IMR-90 (cell line): ENCODE data around the gene PYGB. TPM values are rescaled to one million over a fixed set of nuclear protein-coding genes. Genes with fewer than 3 reads are reported as not detected.

Source experiments
- ATAC-seq: fragments of 200-7000 bp; cut with Tn5 transposase; 2 replicates; pipeline ENCODE4 v1.9.1; 2020; ENCODE audit warnings: low read depth, mild to moderate bottlenecking, moderate library complexity
- BruUV-seq: library from RNA; stranded (reverse); fragments of 400-500 nt; replicated peaks from 2 replicates; lab custom pipeline; 2021; lab: Mats Ljungman, UMichigan
- CTCF ChIA-PET: fragments of 300-600 bp; formaldehyde crosslinking; extraction: SDS; loops from one replicate; lab custom pipeline; 2021; ENCODE audit warnings: antibody characterized with exemption; lab: Yijun Ruan, JAX
- POLR2A ChIA-PET: fragments of 300-600 bp; sonication (Branson Sonifier 250); formaldehyde crosslinking; loops from one replicate; lab custom pipeline; 2022; ENCODE audit warnings: antibody characterized with exemption; ENCODE audit not compliant: unreplicated experiment; lab: Charles Lee
- DNase-seq: peaks from one replicate; pipeline ENCODE4 v3.0.0; 2013
- H2AFZ ChIP-seq: replicated peaks from 2 replicates; pipeline ENCODE3; 2013; ENCODE audit warnings: low read length, mild to moderate bottlenecking; ENCODE audit not compliant: poor library complexity
- H2AK5ac ChIP-seq: 2 replicates; pipeline ENCODE4 v1.6.1; 2013; ENCODE audit warnings: low read depth, low read length, inconsistent platforms
- H2AK9ac ChIP-seq: replicated peaks from 2 replicates; pipeline ENCODE3; 2013; ENCODE audit warnings: mild to moderate bottlenecking, low read depth, low read length, moderate library complexity; ENCODE audit not compliant: poor library complexity
- H2BK120ac ChIP-seq: 2 replicates; pipeline ENCODE4 v1.6.1; 2013; ENCODE audit warnings: low read depth, low read length, inconsistent platforms
- H2BK15ac ChIP-seq: 3 replicates; pipeline ENCODE4 v1.6.1; 2013; ENCODE audit warnings: low read depth, low read length, inconsistent platforms
- H2BK20ac ChIP-seq: 2 replicates; pipeline ENCODE4 v1.6.1; 2013; ENCODE audit warnings: low read depth, mild to moderate bottlenecking, inconsistent platforms, low read length, moderate library complexity
- H2BK5ac ChIP-seq: 2 replicates; pipeline ENCODE4 v1.6.1; 2013; ENCODE audit warnings: mild to moderate bottlenecking, low read depth, low read length, inconsistent platforms; ENCODE audit not compliant: poor library complexity, severe bottlenecking
- H3K14ac ChIP-seq: replicated peaks from 2 replicates; pipeline ENCODE4 v1.6.1; 2013; ENCODE audit warnings: low read depth, low read length, inconsistent platforms
- H3K18ac ChIP-seq: 2 replicates; pipeline ENCODE4 v1.6.1; 2013; ENCODE audit warnings: low read depth, low read length, control low read depth
- H3K23ac ChIP-seq: 2 replicates; pipeline ENCODE4 v1.6.1; 2013; ENCODE audit warnings: low read depth, low read length, inconsistent platforms
- H3K27ac ChIP-seq: 2 replicates; pipeline ENCODE4 v1.5.1; 2013; ENCODE audit warnings: mild to moderate bottlenecking, control low read depth, low read length; ENCODE audit not compliant: insufficient read depth
- H3K27me3 ChIP-seq: 2 replicates; pipeline ENCODE4 v1.6.1; 2013; ENCODE audit warnings: low read length; ENCODE audit not compliant: control insufficient read depth, insufficient read depth
- H3K36me3 ChIP-seq: 2 replicates; pipeline ENCODE4 v1.6.1; 2013; ENCODE audit warnings: low read length, mixed read lengths; ENCODE audit not compliant: control insufficient read depth, insufficient read depth
- H3K4ac ChIP-seq: 2 replicates; pipeline ENCODE4 v1.6.1; 2013; ENCODE audit warnings: low read depth, low read length, inconsistent platforms
- H3K4me1 ChIP-seq: 2 replicates; pipeline ENCODE4 v1.6.1; 2013; ENCODE audit warnings: low read length, mixed read lengths; ENCODE audit not compliant: control insufficient read depth, insufficient read depth
- H3K4me2 ChIP-seq: 2 replicates; pipeline ENCODE4 v1.6.1; 2013; ENCODE audit warnings: low read depth, mild to moderate bottlenecking, control low read depth, low read length, moderate library complexity
- H3K4me3 ChIP-seq: 2 replicates; pipeline ENCODE4 v1.5.1; 2013; ENCODE audit warnings: low read depth, mild to moderate bottlenecking, control low read depth, low read length, moderate library complexity; ENCODE audit not compliant: insufficient read depth
- H3K56ac ChIP-seq: 2 replicates; pipeline ENCODE4 v1.6.1; 2013; ENCODE audit warnings: low read length, inconsistent platforms; ENCODE audit not compliant: insufficient read depth; ENCODE audit errors: extremely low read depth
- H3K79me1 ChIP-seq, 2 experiments: 2 replicates each; pipeline ENCODE4 v1.6.1; 2013; ENCODE audit warnings: low read length in 2 of 2, inconsistent platforms in 1 of 2, low read depth in 1 of 2
- H3K9ac ChIP-seq: 2 replicates; pipeline ENCODE4 v1.6.1; 2013; ENCODE audit warnings: low read depth, low read length, control low read depth
- H3K9me1 ChIP-seq: 2 replicates; pipeline ENCODE4 v1.6.1; 2013; ENCODE audit warnings: low read length, inconsistent platforms; ENCODE audit not compliant: insufficient read depth
- H3K9me3 ChIP-seq: 2 replicates; pipeline ENCODE4 v1.6.1; 2013; ENCODE audit warnings: low read length; ENCODE audit not compliant: control insufficient read depth, insufficient read depth
- H4K20me1 ChIP-seq: 2 replicates; pipeline ENCODE4 v1.6.1; 2013; ENCODE audit warnings: low read length, inconsistent platforms; ENCODE audit not compliant: insufficient read depth
- H4K5ac ChIP-seq: 2 replicates; pipeline ENCODE4 v1.6.1; 2013; ENCODE audit warnings: mild to moderate bottlenecking, low read depth, low read length, control low read depth
- H4K8ac ChIP-seq, 2 experiments: 2 replicates each; pipeline ENCODE4 v1.6.1; 2013; ENCODE audit warnings: low read depth in 2 of 2, low read length in 2 of 2, control low read depth in 1 of 2, inconsistent platforms in 1 of 2
- H4K91ac ChIP-seq: 2 replicates; pipeline ENCODE4 v1.6.1; 2013; ENCODE audit warnings: low read depth, low read length, inconsistent platforms; ENCODE audit not compliant: insufficient read depth
- BHLHE40 ChIP-seq: fragments of 150-350 bp; IDR thresholded peaks from 2 replicates; pipeline ENCODE4 v1.6.1; 2016; ENCODE audit warnings: mild to moderate bottlenecking, low read depth, low read length
- CEBPB ChIP-seq: IDR thresholded peaks from 2 replicates; pipeline ENCODE4 v1.6.1; 2012; ENCODE audit warnings: low read depth, low read length, improper control_type of control experiment
- CHD1 ChIP-seq: IDR thresholded peaks from 2 replicates; pipeline ENCODE4 v1.6.1; 2012; ENCODE audit warnings: low read depth, low read length, improper control_type of control experiment
- FOS ChIP-seq: fragments of 150-350 bp; IDR thresholded peaks from 2 replicates; pipeline ENCODE4 v1.6.1; 2016; ENCODE audit warnings: low read depth, low read length
- MAFK ChIP-seq: IDR thresholded peaks from 2 replicates; pipeline ENCODE4 v1.6.1; 2012; ENCODE audit warnings: low read depth, low read length, improper control_type of control experiment
- MAZ ChIP-seq: IDR thresholded peaks from 2 replicates; pipeline ENCODE4 v1.6.1; 2012; ENCODE audit warnings: low read depth, mild to moderate bottlenecking, low read length, improper control_type of control experiment, moderate library complexity, borderline replicate concordance
- MXI1 ChIP-seq: IDR thresholded peaks from 2 replicates; pipeline ENCODE4 v1.6.1; 2012; ENCODE audit warnings: low read depth, mild to moderate bottlenecking, low read length, moderate library complexity, borderline replicate concordance
- NFE2L2 ChIP-seq: fragments of 150-350 bp; IDR thresholded peaks from 2 replicates; pipeline ENCODE4 v1.6.1; 2016; ENCODE audit warnings: low read depth, mild to moderate bottlenecking, low read length
- POLR2A ChIP-seq: IDR thresholded peaks from 2 replicates; pipeline ENCODE4 v1.6.1; 2012; ENCODE audit warnings: mild to moderate bottlenecking, low read depth, low read length
- RAD21 ChIP-seq: IDR thresholded peaks from 2 replicates; pipeline ENCODE4 v1.6.1; 2012; ENCODE audit warnings: low read length, improper control_type of control experiment
- RCOR1 ChIP-seq: IDR thresholded peaks from 2 replicates; pipeline ENCODE4 v1.6.1; 2012; ENCODE audit warnings: mild to moderate bottlenecking, low read length, improper control_type of control experiment; ENCODE audit not compliant: insufficient replicate concordance
- RFX5 ChIP-seq: IDR thresholded peaks from 2 replicates; pipeline ENCODE4 v1.8.0; 2012; ENCODE audit warnings: low read depth, mild to moderate bottlenecking, low read length, moderate library complexity
- SMC3 ChIP-seq: fragments of 150-350 bp; IDR thresholded peaks from 2 replicates; pipeline ENCODE4 v1.6.1; 2016; ENCODE audit warnings: low read depth, mild to moderate bottlenecking, antibody characterized with exemption, low read length, moderate library complexity
- WGBS, 2 experiments: methylation state at CpG; one replicate each; pipeline versions ENCODE4 v1.1.5 to v1.1.7; 2013; ENCODE audit warnings: missing lambda C conversion rate in 2 of 2; ENCODE audit not compliant: insufficient read length in 1 of 2; ENCODE audit errors: extremely low coverage in 2 of 2; 5-methylcytosine and 5-hydroxymethylcytosine counted together
- dilution Hi-C: fragments of 300-500 bp; cut with HindIII; formaldehyde crosslinking; loops from one replicate; pipeline ENCODE4 v1.14.3; 2018; ENCODE audit warnings: low sequenced_read_pairs; ENCODE audit not compliant: unreplicated experiment
- in situ Hi-C: fragments of 300-500 bp; cut with MboI; formaldehyde crosslinking; loops from 3 replicates; pipeline ENCODE4 v1.14.3; 2019; ENCODE audit warnings: low sequenced_read_pairs, inconsistent platforms, mixed read lengths
- intact Hi-C: fragments of 100-400 bp; cut with micrococcal nuclease; formaldehyde crosslinking; loops from 2 replicates; pipeline ENCODE4 v1.10.0; 2022
- polyA plus RNA-seq, 3 experiments: library from polyadenylated mRNA; depleted of rRNA; stranded (reverse); fragments of >200 nt; gene quantifications; 2 replicates each; pipeline ENCODE4 v1.2.3, GENCODE V29; 2012; ENCODE audit warnings: low replicate concordance in 1 of 3
- total RNA-seq: library from RNA; depleted of rRNA; stranded (reverse); fragments of >200 nt; gene quantifications from 2 replicates; pipeline ENCODE4 v1.2.3, GENCODE V29; 2012
- TF ChIP-seq, protein P1 (sequence below): fragments of 150-350 bp; IDR thresholded peaks from 2 replicates; pipeline ENCODE4 v1.6.1; 2017; ENCODE audit warnings: mild to moderate bottlenecking, antibody characterized with exemption, low read length, low read depth
- TF ChIP-seq, protein P2 (sequence below): fragments of 150-350 bp; IDR thresholded peaks from 2 replicates; pipeline ENCODE4 v1.6.1; 2016; ENCODE audit warnings: low read depth, mild to moderate bottlenecking, low read length, moderate library complexity, borderline replicate concordance
- TF ChIP-seq, protein P3 (sequence below): conservative IDR thresholded peaks from 2 replicates; pipeline ENCODE4 v1.5.1; 2012; ENCODE audit warnings: mild to moderate bottlenecking, low read depth, low read length, improper control_type of control experiment

Gene PYGB
- total and polyA plus RNA-seq, 2 of the 4 experiments (the other 2 are of a cell fraction) = 72.4 to 83.1 TPM

DNA sequence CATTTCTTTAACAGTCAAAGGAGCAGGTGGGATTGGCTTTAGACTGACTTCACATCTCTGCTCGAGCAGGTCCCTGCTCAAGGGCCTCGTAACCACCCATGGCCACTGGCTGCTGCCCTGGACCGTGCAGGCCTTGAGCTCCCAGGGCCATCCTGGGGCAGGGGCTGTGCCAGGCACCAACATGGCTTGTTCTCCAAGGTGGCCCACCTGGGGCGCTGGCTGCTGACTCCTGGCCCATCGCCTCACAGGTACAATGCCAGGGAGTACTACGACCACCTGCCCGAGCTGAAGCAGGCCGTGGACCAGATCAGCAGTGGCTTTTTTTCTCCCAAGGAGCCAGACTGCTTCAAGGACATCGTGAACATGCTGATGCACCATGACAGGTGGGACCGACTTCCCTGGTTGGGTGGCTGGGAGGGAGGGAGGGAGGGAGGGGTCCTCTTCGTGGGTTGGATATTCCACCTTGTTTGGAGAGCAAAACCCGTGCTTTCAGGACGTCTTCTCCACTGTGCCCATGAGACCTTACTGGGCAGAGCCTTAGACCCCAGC lies 46.1 kb downstream of the PYGB start:
- H2BK5ac ChIP-seq = no peak overlapping the region
- peak overlapping the region; percentile 44 for H2AFZ ChIP-seq
- no TSS peak for BruUV-seq
- H3K18ac ChIP-seq = no peak overlapping the region
- H3K14ac ChIP-seq = no peak overlapping the region
- no peak overlapping the region for H4K5ac ChIP-seq
- no peaks in the 10 kb centered on the region; the same call in 1 of the 2 replicates for H3K9me1 ChIP-seq
- 0 out of 2 replicates have a peak, but pooled peaks cover 7% of the 10 kb centered on the region for H4K20me1 ChIP-seq
- TF ChIP-seq, protein P1, sequence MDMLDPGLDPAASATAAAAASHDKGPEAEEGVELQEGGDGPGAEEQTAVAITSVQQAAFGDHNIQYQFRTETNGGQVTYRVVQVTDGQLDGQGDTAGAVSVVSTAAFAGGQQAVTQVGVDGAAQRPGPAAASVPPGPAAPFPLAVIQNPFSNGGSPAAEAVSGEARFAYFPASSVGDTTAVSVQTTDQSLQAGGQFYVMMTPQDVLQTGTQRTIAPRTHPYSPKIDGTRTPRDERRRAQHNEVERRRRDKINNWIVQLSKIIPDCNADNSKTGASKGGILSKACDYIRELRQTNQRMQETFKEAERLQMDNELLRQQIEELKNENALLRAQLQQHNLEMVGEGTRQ = no peak
- TF ChIP-seq MAFK (no peak), FOS (no peak), NFE2L2 (no peak), POLR2A (no peak), SMC3 (no peak), RFX5 (no peak), CHD1 (no peak), MXI1 (no peak), CEBPB (no peak), BHLHE40 (no peak), RCOR1 (no peak), MAZ (no peak), RAD21 (no peak)
- TF ChIP-seq, protein P2, sequence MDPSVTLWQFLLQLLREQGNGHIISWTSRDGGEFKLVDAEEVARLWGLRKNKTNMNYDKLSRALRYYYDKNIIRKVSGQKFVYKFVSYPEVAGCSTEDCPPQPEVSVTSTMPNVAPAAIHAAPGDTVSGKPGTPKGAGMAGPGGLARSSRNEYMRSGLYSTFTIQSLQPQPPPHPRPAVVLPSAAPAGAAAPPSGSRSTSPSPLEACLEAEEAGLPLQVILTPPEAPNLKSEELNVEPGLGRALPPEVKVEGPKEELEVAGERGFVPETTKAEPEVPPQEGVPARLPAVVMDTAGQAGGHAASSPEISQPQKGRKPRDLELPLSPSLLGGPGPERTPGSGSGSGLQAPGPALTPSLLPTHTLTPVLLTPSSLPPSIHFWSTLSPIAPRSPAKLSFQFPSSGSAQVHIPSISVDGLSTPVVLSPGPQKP = no peak
- TF ChIP-seq, protein P3, sequence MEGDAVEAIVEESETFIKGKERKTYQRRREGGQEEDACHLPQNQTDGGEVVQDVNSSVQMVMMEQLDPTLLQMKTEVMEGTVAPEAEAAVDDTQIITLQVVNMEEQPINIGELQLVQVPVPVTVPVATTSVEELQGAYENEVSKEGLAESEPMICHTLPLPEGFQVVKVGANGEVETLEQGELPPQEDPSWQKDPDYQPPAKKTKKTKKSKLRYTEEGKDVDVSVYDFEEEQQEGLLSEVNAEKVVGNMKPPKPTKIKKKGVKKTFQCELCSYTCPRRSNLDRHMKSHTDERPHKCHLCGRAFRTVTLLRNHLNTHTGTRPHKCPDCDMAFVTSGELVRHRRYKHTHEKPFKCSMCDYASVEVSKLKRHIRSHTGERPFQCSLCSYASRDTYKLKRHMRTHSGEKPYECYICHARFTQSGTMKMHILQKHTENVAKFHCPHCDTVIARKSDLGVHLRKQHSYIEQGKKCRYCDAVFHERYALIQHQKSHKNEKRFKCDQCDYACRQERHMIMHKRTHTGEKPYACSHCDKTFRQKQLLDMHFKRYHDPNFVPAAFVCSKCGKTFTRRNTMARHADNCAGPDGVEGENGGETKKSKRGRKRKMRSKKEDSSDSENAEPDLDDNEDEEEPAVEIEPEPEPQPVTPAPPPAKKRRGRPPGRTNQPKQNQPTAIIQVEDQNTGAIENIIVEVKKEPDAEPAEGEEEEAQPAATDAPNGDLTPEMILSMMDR = no peak
- H3K27me3 ChIP-seq = no peaks in the 10 kb centered on the region
- peaks cover 0 to 18% of the 10 kb centered on the region in 2 experiments; a peak in 1 of 4 replicates for H3K79me1 ChIP-seq
- H3K27ac ChIP-seq = no peak overlapping the region
- no peak overlapping the region for H3K4ac ChIP-seq
- H2BK20ac ChIP-seq = no peak overlapping the region
- H4K8ac ChIP-seq = no peak overlapping the region
- no peak overlapping the region for H2AK9ac ChIP-seq
- H3K56ac ChIP-seq = no peak overlapping the region
- H2AK5ac ChIP-seq = no peak overlapping the region
- ATAC-seq (no peak), DNase-seq (no peak)
- in situ Hi-C loops = loop anchor here (10.0 kb wide), 1 partner anchor 99 kb away; the partner anchor contains the start of gene ENTPD6
- 100% methylated on average over 5 of the region's 13 CpGs; no CpG with 5 or more reads in 1 of the 2 experiments for WGBS, 2 experiments
- no peak overlapping the region for H3K23ac ChIP-seq
- H2BK15ac ChIP-seq = no peak overlapping the region
- H2BK120ac ChIP-seq = no peak overlapping the region
- intact Hi-C loops = loop anchor here (1.0 kb wide), 1 partner anchor 105 kb away; no protein-coding TSS in a partner anchor
- H3K36me3 ChIP-seq = peaks cover 48% of the 10 kb centered on the region
- CTCF ChIA-PET = interaction anchor here (1.4 to 3.2 kb wide), 3 partner anchors 13 to 105 kb away, joined by 3 to 24 read pairs (median 4); no protein-coding TSS in a partner anchor
- H4K91ac ChIP-seq = no peak overlapping the region
- dilution Hi-C loops = no loop called here
- H3K4me1 ChIP-seq = peaks cover 6% of the 10 kb centered on the region
- no peak overlapping the region for H3K4me3 ChIP-seq
- no peaks in the 10 kb centered on the region for H3K9me3 ChIP-seq
- H3K9ac ChIP-seq = no peak overlapping the region
- POLR2A ChIA-PET = no interaction called here
- H3K4me2 ChIP-seq = no peak overlapping the region
